C4-2B (cell line): Measurements from ENCODE around the gene ISG20.

Experiments
- H3K27ac ChIP-seq: fragments of 450-650 bp; 2 replicates; pipeline ENCODE4 v1.5.1; 2017
- ZFX ChIP-seq: fragments of 450-650 bp; IDR thresholded peaks from 2 replicates; pipeline ENCODE4 v1.6.1; 2017
- TF ChIP-seq, protein P1 (sequence below): fragments of 450-650 bp; conservative IDR thresholded peaks from 2 replicates; pipeline ENCODE4 v1.5.1; 2017; ENCODE audit warnings: mild to moderate bottlenecking

ISG20 gene

DNA sequence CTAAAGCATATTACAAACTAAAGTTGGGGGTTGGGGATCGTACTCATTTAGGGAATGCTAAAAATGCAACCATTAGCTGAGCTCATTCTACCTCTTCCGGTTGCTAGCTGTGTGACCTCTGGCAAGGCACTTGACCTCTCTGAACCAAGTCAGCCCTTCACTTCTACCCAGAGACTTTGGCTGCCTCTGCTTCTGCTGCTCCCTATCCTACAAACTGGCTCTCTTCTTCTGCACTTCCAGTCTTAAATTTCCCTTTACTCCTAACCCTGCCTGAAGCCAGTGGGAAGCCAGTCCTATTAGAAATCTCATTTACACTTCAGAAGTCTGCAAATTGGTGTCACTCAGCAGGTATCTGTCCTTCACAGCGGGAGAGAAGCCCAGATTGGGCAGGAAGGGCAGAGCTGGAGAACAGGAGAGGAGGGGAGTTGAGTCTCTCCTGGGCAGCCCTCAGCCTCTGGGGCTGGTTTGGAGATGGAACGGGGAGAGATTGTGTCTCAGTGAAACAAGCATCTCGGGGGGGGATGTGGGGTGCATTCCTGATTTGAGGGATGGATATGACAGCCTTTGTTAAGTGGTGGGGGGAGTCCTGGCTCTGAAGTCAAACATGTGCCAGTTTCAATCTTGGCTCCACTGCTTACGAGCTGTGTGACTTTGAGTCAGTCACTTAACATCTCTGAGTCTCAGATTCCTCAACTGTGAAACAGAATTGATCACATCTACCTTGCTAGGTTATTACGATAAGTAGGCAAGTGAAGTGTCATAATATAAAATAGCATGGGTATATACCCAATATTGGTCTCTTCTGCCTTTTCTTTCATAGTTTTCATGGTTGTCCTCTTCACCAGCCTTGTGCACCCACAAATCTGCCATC, 25.5 kb upstream of the ISG20 start:
- no peak for TF ChIP-seq ZFX
- TF ChIP-seq, protein P1, sequence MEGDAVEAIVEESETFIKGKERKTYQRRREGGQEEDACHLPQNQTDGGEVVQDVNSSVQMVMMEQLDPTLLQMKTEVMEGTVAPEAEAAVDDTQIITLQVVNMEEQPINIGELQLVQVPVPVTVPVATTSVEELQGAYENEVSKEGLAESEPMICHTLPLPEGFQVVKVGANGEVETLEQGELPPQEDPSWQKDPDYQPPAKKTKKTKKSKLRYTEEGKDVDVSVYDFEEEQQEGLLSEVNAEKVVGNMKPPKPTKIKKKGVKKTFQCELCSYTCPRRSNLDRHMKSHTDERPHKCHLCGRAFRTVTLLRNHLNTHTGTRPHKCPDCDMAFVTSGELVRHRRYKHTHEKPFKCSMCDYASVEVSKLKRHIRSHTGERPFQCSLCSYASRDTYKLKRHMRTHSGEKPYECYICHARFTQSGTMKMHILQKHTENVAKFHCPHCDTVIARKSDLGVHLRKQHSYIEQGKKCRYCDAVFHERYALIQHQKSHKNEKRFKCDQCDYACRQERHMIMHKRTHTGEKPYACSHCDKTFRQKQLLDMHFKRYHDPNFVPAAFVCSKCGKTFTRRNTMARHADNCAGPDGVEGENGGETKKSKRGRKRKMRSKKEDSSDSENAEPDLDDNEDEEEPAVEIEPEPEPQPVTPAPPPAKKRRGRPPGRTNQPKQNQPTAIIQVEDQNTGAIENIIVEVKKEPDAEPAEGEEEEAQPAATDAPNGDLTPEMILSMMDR: no peak
- no peak overlapping the region for H3K27ac ChIP-seq

DNA sequence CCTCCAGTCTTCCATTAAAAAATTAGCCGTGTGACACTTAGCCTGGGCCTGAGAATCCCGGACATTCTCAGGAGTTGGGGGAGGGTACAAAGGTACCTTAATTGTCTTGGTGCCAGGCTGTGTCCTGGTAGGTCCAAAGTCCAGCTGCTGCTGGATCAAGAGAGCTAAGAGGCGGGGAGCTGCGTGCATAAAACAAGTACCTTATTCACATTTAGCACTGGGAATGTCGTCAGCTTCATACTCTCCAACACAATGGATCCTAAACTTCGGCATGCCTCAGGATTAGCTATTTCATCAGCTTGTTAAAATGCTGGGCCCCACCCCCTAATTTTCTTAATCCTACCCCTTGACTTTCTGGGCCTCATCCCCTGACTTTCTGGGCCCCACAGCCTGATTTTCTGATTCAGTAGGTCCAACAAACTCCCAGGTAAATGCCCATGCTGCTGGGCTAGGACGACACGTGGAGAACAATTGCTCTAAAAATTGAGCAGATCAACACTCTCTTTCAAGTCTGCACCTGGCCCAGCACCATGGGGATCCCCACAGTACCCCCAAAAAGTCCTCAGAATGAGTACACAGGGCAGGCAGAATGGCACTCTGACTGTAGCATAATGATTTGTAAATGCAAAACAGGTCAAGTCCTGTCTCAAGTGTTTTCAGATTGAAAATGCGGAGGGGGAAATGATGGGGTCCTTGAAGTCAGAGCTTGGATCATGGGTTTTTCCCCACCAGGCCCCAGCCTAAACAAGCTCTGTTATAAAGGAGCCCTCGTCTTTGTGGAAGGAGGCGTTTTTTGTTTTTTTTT, 23.3 kb upstream of the ISG20 start:
- no peak overlapping the region for H3K27ac ChIP-seq
- TF ChIP-seq, protein P1: no peak
- no peak for TF ChIP-seq ZFX

DNA sequence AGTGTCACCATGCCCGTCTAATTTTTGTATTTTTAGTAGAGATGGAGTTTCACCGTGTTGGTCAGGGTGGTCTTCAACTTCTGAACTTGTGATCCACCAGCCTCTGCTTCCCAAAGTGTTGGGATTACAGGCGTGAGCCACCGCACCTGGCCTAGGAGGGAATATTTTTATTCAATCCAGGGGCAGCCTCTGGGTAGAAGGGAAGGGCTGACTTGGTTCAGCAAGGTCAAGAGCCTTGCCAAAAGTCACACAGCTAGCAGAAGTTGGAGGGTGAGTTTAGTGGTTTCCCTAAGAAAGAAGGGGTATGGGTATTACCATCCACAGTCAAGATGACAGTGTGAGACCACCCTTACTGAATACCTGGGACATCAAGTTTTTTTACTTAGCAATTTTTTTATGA, 22.6 kb upstream of the ISG20 start:
- H3K27ac ChIP-seq: no peak overlapping the region
- TF ChIP-seq, protein P1: no peak
- no peak for TF ChIP-seq ZFX

DNA sequence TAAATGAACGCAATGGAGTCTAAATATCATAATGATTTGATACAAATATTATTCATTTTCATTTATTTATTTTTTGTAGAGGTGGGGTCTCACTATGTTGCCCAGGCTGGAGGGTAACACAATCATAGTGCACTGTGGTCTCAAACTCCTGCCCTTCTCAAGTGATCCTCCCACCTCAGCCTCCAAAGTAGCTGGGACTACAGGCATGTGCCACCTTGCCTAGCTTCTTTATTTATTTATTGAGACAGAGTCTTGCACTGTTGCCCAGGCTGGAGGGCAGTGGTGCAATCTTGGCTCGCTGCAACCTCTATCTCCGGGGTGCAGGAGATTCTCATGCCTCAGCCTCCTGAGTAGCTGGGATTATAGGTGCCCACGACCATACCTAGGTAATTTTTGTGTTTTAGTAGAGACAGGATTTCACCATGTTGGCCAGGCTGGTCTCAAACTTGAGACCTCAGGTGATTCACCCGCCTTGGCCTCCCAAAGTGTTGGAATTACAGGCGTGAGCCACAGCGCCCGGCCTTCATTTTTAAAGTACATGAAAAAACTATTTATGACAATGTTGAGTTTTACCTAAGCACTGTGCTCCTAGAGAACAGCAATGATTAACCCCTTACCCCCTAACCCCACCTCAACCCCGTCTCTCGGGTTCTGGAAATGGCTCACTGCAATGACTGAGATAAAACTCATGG, 21.6 kb upstream of the ISG20 start:
- no peak overlapping the region for H3K27ac ChIP-seq
- TF ChIP-seq, protein P1: no peak
- TF ChIP-seq ZFX: no peak

DNA sequence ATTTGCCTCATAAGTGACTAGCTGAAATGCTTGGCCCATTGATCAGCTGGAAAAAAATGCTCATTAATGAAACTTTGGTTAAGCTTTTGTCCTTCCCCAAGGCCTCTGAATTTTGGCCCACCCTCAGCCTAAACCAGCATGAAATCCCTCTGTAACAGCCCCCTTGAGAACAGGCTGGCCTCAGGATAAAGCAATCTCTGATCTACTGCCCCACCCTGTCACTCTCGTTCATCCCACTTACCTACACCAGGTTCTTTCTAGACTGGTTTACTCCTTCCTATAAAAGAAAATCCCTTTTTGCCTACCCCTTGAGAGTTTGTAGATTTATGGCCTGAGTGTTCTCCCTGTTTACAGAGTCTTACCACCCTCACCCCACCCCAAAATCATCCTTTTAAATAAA, 21.0 kb upstream of the ISG20 start:
- no peak overlapping the region for H3K27ac ChIP-seq
- TF ChIP-seq ZFX: no peak
- TF ChIP-seq, protein P1: no peak

DNA sequence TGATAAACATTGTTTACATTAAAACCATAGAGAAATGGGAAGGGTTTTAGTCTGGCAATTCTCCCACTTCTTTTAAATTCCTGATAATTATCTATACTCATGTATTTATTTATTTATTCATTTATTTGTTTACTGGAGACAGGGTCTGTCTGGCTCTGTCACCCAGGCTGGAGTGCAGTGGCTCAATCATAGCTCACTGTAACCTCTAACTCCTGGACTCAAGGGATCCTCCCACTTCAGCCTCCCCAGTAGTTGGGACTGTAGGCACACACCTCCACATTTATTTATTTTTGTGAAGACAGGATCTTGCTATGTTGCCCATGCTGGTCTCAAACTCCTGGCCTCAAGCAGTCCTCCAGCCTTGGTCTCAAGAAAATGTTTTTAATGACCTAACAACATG, 20.1 kb upstream of the ISG20 start:
- TF ChIP-seq ZFX: no peak
- TF ChIP-seq, protein P1: no peak
- no peak overlapping the region for H3K27ac ChIP-seq
